Calu3 (cell line): ENCODE data around the gene TSPAN10. TPM values are rescaled to one million over a fixed set of nuclear protein-coding genes. Genes with fewer than 3 reads are reported as not detected.
"Not testable (repeated sequence)": the region's sequence is repeated elsewhere in the genome, so short reads cannot be mapped to it uniquely, and the experiment has no call there.

Experiments used
- BruUV-seq: library from RNA; stranded (reverse); fragments of 400-500 nt; replicated peaks from 2 replicates; lab custom pipeline; 2021; lab: Mats Ljungman, UMichigan
- CTCF ChIA-PET: fragments of 300-600 bp; sonication (Branson Sonifier 250); formaldehyde crosslinking; loops from one replicate; lab custom pipeline; 2022; ENCODE audit warnings: antibody characterized with exemption; lab: Charles Lee
- DNase-seq: peaks from one replicate; pipeline ENCODE4 v3.0.0; 2022
- H3K27ac Mint-ChIP-seq: one replicate; pipeline ENCODE4 v1.8.0; 2022; ENCODE audit warnings: mixed read lengths; ENCODE audit not compliant: unreplicated experiment
- H3K27me3 Mint-ChIP-seq: one replicate; pipeline ENCODE4 v1.8.0; 2022; ENCODE audit warnings: mixed read lengths; ENCODE audit not compliant: unreplicated experiment
- H3K36me3 Mint-ChIP-seq: one replicate; pipeline ENCODE4 v1.8.0; 2022; ENCODE audit warnings: mild to moderate bottlenecking, moderate library complexity, mixed read lengths; ENCODE audit not compliant: insufficient read depth, unreplicated experiment
- H3K4me1 Mint-ChIP-seq: one replicate; pipeline ENCODE4 v1.8.0; 2022; ENCODE audit warnings: mild to moderate bottlenecking, low read depth, mixed read lengths; ENCODE audit not compliant: unreplicated experiment
- H3K4me3 Mint-ChIP-seq: one replicate; pipeline ENCODE4 v1.8.0; 2022; ENCODE audit warnings: mild to moderate bottlenecking, low read depth, moderate library complexity, mixed read lengths; ENCODE audit not compliant: unreplicated experiment
- H3K9me3 Mint-ChIP-seq: one replicate; pipeline ENCODE4 v1.8.0; 2022; ENCODE audit warnings: low read depth, mixed read lengths; ENCODE audit not compliant: unreplicated experiment
- intact Hi-C: fragments of 100-400 bp; cut with micrococcal nuclease; formaldehyde crosslinking; loops from one replicate; pipeline ENCODE4 v1.10.0; 2022; ENCODE audit not compliant: unreplicated experiment
- total RNA-seq: library from RNA; stranded (reverse); gene quantifications from 2 replicates; pipeline ENCODE4 v1.2.3, GENCODE V29; 2022
- TF ChIP-seq, protein P1 (sequence below): fragments of 200-600 bp; IDR thresholded peaks from one replicate; pipeline ENCODE4 v1.8.0; 2022; ENCODE audit warnings: antibody characterized with exemption; ENCODE audit not compliant: unreplicated experiment

TSPAN10 gene
- total RNA-seq, 1 experiment from 2014 or later: 2.9 TPM

DNA sequence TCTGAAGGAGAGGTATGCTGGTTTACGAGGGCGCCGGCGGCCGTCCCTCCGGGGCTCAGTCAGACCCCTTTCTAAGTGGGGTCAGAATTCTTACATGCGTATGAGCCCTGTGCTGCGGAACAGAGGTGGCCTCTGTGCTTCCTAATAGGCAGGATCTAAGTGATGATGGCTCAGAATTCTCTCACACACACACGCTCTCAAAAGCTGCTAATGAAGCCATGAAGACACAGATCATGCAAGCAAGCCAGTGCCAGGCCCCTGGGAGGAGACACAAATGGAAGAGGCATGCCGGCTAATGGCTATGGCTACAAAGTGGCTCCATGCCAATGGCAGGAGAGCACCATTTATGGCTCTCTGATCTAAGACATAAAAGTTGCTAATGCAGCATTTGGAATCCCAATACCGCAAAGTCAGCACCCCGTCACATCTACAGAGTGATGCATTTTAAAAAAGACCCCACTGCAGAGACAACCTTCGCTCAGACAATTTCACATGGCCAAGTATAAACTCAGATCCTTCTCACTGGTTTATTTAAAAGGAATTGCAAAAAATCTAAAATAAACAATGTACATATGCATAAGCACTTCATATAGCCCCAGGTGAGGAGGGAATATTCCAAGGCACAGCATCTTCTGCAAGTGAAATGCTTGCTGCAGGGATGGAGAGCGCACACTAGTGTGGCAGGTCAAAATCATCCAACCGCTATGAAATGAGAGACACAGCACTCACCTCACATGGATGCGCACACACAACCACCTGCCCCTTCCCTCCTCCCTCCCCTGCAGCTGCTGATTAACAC is 24.6 kb upstream of the TSPAN10 start:
- no TSS peak for BruUV-seq
- CTCF ChIA-PET: no interaction called here
- no peaks in the 10 kb centered on the region for H3K27me3 Mint-ChIP-seq
- no peaks in the 10 kb centered on the region for H3K4me1 Mint-ChIP-seq
- H3K27ac Mint-ChIP-seq: no peak overlapping the region
- H3K36me3 Mint-ChIP-seq: peaks cover 71% of the 10 kb centered on the region
- intact Hi-C loops: no loop called here
- TF ChIP-seq, protein P1, sequence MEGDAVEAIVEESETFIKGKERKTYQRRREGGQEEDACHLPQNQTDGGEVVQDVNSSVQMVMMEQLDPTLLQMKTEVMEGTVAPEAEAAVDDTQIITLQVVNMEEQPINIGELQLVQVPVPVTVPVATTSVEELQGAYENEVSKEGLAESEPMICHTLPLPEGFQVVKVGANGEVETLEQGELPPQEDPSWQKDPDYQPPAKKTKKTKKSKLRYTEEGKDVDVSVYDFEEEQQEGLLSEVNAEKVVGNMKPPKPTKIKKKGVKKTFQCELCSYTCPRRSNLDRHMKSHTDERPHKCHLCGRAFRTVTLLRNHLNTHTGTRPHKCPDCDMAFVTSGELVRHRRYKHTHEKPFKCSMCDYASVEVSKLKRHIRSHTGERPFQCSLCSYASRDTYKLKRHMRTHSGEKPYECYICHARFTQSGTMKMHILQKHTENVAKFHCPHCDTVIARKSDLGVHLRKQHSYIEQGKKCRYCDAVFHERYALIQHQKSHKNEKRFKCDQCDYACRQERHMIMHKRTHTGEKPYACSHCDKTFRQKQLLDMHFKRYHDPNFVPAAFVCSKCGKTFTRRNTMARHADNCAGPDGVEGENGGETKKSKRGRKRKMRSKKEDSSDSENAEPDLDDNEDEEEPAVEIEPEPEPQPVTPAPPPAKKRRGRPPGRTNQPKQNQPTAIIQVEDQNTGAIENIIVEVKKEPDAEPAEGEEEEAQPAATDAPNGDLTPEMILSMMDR: no peak
- H3K9me3 Mint-ChIP-seq: no peaks in the 10 kb centered on the region
- no peak overlapping the region for H3K4me3 Mint-ChIP-seq
- no peak for DNase-seq

DNA sequence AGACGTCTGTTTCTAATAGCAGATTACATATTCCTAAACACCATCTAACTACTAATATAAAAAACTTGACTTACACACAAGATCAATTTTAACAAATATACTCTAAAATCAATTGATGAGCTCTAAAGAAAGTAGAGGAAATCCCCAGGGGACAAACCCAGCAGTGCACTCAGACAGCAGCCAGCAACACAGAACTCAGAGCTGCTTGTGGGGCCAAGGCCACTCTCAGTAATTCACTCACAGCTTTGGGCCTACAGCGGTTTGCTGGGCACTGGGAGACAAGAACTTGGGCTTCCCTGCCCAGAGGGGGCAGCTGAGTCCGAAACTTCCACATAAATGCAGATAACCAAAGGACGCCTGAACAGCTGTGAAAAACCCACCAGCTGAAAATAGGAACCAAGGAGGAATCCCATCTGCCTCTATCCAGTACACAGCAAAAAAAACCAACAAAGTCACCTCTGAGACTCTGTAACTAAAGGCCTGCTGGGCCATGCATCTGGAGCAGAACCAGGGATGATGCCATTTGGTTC is 21.5 kb upstream of the TSPAN10 start:
- H3K27me3 Mint-ChIP-seq: no peaks in the 10 kb centered on the region
- TF ChIP-seq, protein P1: no peak
- CTCF ChIA-PET: no interaction called here
- no peak overlapping the region for H3K4me3 Mint-ChIP-seq
- H3K27ac Mint-ChIP-seq: no peak overlapping the region
- H3K9me3 Mint-ChIP-seq: no peaks in the 10 kb centered on the region
- BruUV-seq: no TSS peak
- intact Hi-C loops: no loop called here
- peaks cover 67% of the 10 kb centered on the region for H3K36me3 Mint-ChIP-seq
- no peak for DNase-seq
- no peaks in the 10 kb centered on the region for H3K4me1 Mint-ChIP-seq

DNA sequence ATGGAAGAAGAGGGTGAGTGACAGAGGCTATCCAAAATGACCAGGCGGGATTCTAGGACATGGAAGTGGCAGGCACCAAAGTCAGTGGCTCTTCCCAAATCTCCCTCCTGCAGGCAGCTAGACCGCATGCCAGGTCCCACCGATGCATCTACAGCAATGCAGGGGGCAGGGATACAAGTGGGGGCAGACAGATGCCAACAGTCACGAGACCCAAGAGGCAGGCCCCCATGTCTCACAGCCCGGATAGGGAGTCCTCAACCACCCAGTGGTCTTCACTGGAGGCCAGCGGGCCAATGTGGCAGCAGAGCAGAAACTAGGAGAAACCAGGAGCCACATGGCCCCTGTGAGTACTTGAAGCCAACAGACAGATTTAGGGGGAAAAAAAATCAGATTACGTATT is 20.1 kb upstream of the TSPAN10 start:
- H3K4me1 Mint-ChIP-seq: no peaks in the 10 kb centered on the region
- no peak overlapping the region for H3K4me3 Mint-ChIP-seq
- CTCF ChIA-PET: no interaction called here
- TF ChIP-seq, protein P1: no peak
- intact Hi-C loops: no loop called here
- DNase-seq: no peak
- no TSS peak for BruUV-seq
- H3K9me3 Mint-ChIP-seq: no peaks in the 10 kb centered on the region
- no peaks in the 10 kb centered on the region for H3K27me3 Mint-ChIP-seq
- no peak overlapping the region for H3K27ac Mint-ChIP-seq
- H3K36me3 Mint-ChIP-seq: peaks cover 71% of the 10 kb centered on the region

- peaks cover 71% of the 10 kb centered on the region for H3K36me3 Mint-ChIP-seq
- H3K4me1 Mint-ChIP-seq, intact Hi-C loops, H3K9me3 Mint-ChIP-seq, CTCF ChIA-PET, DNase-seq, H3K27ac Mint-ChIP-seq, H3K4me3 Mint-ChIP-seq, BruUV-seq, H3K27me3 Mint-ChIP-seq: not testable (repeated sequence)
Measured at GRCh38 chr17:81618307-81618706, 18.7 kb upstream of the TSPAN10 start.
